ENCODE measurements around the gene CIB1. TPM values are rescaled to one million over a fixed set of nuclear protein-coding genes. Genes with fewer than 3 reads are reported as not detected.

CIB1 gene
- total RNA-seq, 4 donors from 2014 or later, result 44.2 to 58.9 (median 45.9) TPM

- no peak for TF ChIP-seq CTCF (IDR thresholded peaks at IDR 0.05)
- TF ChIP-seq POLR2A (IDR thresholded peaks at IDR 0.05), result no peak
- WGBS, 2 donors, result 80 to 91% methylated on average over 2 to 6 of the region's 8 CpGs
- Histone ChIP-seq H3K27me3 (no peaks in the 10 kb centered on the region), H3K27ac (no peak overlapping the region), H3K4me1 (no peaks in the 10 kb centered on the region), H3K36me3 (peaks cover 0 to 59% (median 9%) of the 10 kb centered on the region in 3 donors), H3K9me3 (no peaks in the 10 kb centered on the region), H3K4me3 (no peak overlapping the region)
- no peak for DNase-seq
- intact Hi-C loops (cut with DNase I), result no loop called here
Observed at GRCh38 chr15:90240856-90241255, 7.1 kb upstream of the CIB1 start.

- Histone ChIP-seq H3K4me3 (no peak overlapping the region), H3K27ac (no peak overlapping the region), H3K9me3 (no peaks in the 10 kb centered on the region), H3K27me3 (no peaks in the 10 kb centered on the region), H3K4me1 (peaks cover 0 to 13% (median 5%) of the 10 kb centered on the region in 3 donors), H3K36me3 (peaks cover 0 to 59% (median 9%) of the 10 kb centered on the region in 3 donors)
- no peak for TF ChIP-seq POLR2A (IDR thresholded peaks at IDR 0.05)
- TF ChIP-seq CTCF (IDR thresholded peaks at IDR 0.05), result no peak
- DNase-seq, result no peak
- intact Hi-C loops (cut with DNase I), result no loop called here
- WGBS, 2 donors, result 62 to 78% methylated on average over 3 of the region's 3 CpGs
Observed at GRCh38 chr15:90239371-90239770, 5.6 kb upstream of the CIB1 start.

GRCh38 chr15:90234096-90234988 is 601 bp upstream of the CIB1 start, which contains the start of gene GDPGP1:
TSS of gene GDPGP1 (plus strand) at chr15:90234209. CDS start at chr15:90240909, 6,700 bp downstream.
- Histone ChIP-seq H3K27ac (peak within 1 kb of the TSS; percentile 90 to 98 (median 96)), H3K9me3 (no peaks in the 10 kb centered on the region), H3K4me3 (peak within 1 kb of the TSS; percentile 48 to 89 (median 82)), H3K27me3 (no peaks in the 10 kb centered on the region), H3K4me1 (peaks cover 26 to 59% (median 42%) of the 10 kb centered on the region in 3 donors), H3K36me3 (peaks cover 0 to 55% (median 4%) of the 10 kb centered on the region in 3 donors)
- TF ChIP-seq POLR2A (IDR thresholded peaks at IDR 0.05) (peak in 2 of 4 donors; percentile 67 to 70), CTCF (IDR thresholded peaks at IDR 0.05) (peak in 1 of 6 experiments; percentile 2)
- intact Hi-C loops (cut with DNase I), result no loop called here
- 6% methylated on average over 14 to 24 of the region's 49 CpGs for WGBS, 2 donors
- peak; percentile 85 for DNase-seq

GRCh38 chr15:90232941-90233386 is 777 bp downstream of the CIB1 start:
- peaks cover 11 to 57% (median 18%) of the 10 kb centered on the region in 3 donors for H3K36me3 ChIP-seq
- H3K27me3 ChIP-seq, result no peaks in the 10 kb centered on the region
- intact Hi-C loops (cut with DNase I), result no loop called here
- peaks cover 26 to 72% (median 48%) of the 10 kb centered on the region in 3 donors for H3K4me1 ChIP-seq
- no peaks in the 10 kb centered on the region for H3K9me3 ChIP-seq
- H3K4me3 ChIP-seq, result peak overlapping the region; percentile 48 to 89 (median 82)
- 8 to 9% methylated on average over 7 to 9 of the region's 9 CpGs for WGBS, 2 donors
- TF ChIP-seq POLR2A (IDR thresholded peaks at IDR 0.05) (no peak), CTCF (IDR thresholded peaks at IDR 0.05) (peak in 2 of 6 experiments; percentile 44 to 54)
- DNase-seq, result no peak
- peak overlapping the region; percentile 90 to 98 (median 96) for H3K27ac ChIP-seq

GRCh38 chr15:90232196-90232595 is 1.5 kb downstream of the CIB1 start:
- peak overlapping the region in 3 of 4 donors; percentile 82 to 89 (median 83) for H3K4me3 ChIP-seq
- H3K27ac ChIP-seq, result peak overlapping the region; percentile 90 to 98 (median 96)
- peaks cover 26 to 78% (median 48%) of the 10 kb centered on the region in 3 donors for H3K4me1 ChIP-seq
- H3K27me3 ChIP-seq, result no peaks in the 10 kb centered on the region
- TF ChIP-seq POLR2A (IDR thresholded peaks at IDR 0.05), result no peak
- TF ChIP-seq CTCF (IDR thresholded peaks at IDR 0.05), result no peak
- H3K9me3 ChIP-seq, result no peaks in the 10 kb centered on the region
- H3K36me3 ChIP-seq, result peaks cover 16 to 57% (median 26%) of the 10 kb centered on the region in 3 donors
- WGBS, 2 donors, result 56 to 65% methylated on average over 8 to 13 of the region's 13 CpGs
- intact Hi-C loops (cut with DNase I), result no loop called here
- DNase-seq, result no peak
